DMS 273 (cell line): ENCODE measurements around the gene AFF1.
"Not testable (repeated sequence)": the region's sequence is repeated elsewhere in the genome, so short reads cannot be mapped to it uniquely, and the experiment has no call there.

Source experiments
- DNase-seq: peaks from one replicate; lab custom pipeline; 2025; ENCODE audit not compliant: unreplicated experiment; lab: John Stamatoyannopoulos, UW

Gene AFF1

DNA sequence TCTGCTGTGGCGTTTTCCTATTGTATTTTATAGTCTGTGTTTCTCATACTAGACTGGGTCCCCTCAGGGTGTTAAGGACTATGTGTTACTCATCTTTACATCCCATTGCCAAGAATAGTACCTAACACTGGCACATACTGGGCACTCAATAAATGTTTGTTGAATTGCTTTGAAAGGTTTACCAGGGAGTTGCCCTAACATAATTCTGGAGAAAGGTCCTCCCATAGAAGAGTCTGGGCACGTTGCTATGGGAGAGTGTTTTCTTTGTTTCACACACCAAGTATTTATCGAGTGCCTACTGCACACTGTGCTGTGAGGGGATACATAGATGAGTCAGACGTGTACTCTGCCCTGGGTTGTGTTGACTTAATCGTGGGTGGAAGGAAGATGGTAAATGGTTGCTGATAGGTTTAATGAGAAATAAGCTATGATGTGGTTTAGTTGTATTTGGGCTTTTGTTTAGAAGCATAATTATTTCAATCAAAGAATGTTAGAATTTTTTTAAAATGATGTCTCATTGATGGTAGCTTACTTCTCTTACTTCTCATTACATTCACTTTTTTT is 42.9 kb downstream of the AFF1 start:
- DNase-seq = no peak

GRCh38 chr4:86978709-86979108 is 43.9 kb downstream of the AFF1 start:
- DNase-seq = no peak

- no peak for DNase-seq
These were observed 45.4 kb downstream of the AFF1 start for GRCh38 chr4:86980230-86980629.

- DNase-seq = no peak
These were observed 47.0 kb downstream of the AFF1 start for GRCh38 chr4:86981789-86982188.

- DNase-seq = not testable (repeated sequence)
These were observed 51.0 kb downstream of the AFF1 start for GRCh38 chr4:86985852-86986251.

DNA sequence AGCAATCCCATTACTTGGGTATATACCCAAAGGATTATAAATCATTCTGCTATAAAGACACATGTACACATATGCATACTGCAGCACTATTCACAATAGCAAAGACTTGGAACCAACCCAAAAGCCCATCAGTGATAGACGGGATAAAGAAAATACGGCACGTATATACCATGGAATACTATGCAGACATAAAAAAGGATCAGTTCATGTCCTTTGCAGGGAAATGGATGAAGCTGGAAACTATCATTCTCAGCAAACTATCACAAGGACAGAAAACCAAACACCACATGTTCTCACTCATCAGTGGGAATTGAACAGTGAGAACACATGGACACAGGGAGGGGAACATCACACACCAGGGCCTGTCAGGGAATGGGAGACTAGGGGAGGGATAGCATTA is 54.8 kb downstream of the AFF1 start:
- DNase-seq = not testable (repeated sequence)

- no peak for DNase-seq
These were observed 55.7 kb downstream of the AFF1 start for GRCh38 chr4:86990510-86990909.

DNA sequence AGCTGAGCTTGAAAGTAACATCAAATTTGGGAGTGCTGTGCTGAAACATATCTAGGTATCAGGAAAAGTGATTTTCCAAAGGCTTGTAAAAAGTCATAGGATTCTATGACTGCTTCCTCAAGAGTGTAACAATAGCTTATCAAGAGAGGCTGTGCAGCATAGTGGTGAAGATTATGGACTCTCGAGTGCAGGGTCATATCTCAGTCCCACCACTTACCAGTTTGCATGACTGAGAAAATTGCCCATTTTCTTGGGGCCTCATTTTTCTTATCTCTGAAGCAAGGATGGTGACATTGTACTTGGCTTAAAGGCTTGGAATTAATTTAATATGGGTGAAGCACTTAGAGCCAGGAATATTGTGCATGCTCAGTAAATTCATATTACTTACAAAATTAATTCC is 57.2 kb downstream of the AFF1 start:
- no peak for DNase-seq

- DNase-seq = no peak
These were observed 59.3 kb downstream of the AFF1 start for GRCh38 chr4:86993909-86994681.

DNA sequence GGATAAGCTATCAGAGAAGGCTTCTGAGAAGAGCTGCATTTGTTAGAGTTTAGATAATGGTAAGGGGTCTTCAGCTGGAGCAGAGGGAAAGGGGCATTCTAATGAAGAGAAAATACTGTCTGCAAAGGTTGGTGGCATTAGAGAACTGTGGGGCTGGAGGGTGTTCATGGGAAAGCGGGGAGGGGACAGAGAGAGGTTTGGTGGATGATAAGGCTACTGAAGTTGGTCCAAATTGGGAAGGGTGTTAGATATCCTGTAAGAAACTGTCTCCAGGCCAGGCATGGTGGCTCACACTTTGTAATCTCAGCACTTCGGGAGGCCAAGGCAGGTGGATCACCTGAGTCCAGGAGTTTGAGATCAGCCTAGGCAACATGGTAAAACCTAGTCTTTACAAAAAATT is 59.9 kb downstream of the AFF1 start:
- DNase-seq = no peak

DNA sequence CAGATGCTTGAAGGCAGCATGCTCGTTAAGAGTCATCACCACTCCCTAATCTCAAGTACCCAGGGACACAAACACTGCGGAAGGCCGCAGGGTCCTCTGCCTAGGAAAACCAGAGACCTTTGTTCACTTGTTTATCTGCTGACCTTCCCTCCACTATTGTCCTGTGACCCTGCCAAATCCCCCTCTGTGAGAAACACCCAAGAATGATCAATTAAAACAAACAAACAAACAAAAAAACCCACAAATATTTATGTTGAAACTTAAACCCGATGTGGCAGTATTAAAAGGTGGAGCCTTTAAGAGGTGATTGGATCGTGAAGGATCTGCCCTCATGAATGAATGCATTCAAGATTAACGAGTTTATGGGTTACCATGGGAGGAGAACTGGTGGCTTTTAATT is 61.7 kb downstream of the AFF1 start:
- not testable (repeated sequence) for DNase-seq

- no peak for DNase-seq
These were observed 64.4 kb downstream of the AFF1 start for GRCh38 chr4:86999136-86999643.

GRCh38 chr4:87002682-87003043 is 67.9 kb downstream of the AFF1 start:
- no peak for DNase-seq

DNA sequence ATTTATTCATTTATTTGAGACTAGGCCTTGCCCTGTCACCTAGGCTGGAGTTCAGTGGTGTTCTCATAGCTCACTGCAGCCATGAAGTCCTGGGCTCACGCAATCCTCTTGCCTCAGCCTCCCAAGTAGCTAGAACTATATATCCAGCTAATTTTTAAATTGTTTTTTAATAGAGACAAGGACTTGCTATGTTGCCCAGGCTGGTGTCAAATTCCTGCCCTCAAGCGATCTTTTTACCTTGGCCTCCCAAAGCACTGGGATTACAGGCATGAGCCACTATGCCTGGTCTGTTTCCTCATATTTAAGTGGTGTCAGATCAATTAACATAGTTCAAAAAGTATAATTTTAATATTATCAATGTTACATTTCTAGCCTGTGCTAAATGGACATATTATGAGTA is 68.5 kb downstream of the AFF1 start:
- DNase-seq = no peak

DNA sequence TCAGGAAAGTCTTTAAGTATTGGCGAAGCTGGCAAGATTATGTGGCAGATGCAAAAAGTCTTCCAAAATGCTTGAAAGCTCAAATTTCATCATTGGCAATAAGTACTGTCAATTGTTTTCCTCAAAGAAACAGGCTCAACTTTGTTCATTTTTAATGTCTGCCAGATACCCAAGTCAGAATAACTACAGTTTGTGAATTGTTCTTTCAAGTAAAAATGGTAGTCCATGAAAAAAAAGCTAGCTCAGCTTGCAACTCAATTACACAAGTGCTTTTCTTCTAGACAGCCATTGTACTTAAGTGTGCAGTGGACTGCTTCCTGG is 70.5 kb downstream of the AFF1 start:
- DNase-seq = peak; percentile 10

GRCh38 chr4:87005690-87006425 is 71.0 kb downstream of the AFF1 start:
- no peak for DNase-seq

GRCh38 chr4:87006426-87006675 is 71.5 kb downstream of the AFF1 start:
- DNase-seq = no peak

GRCh38 chr4:87006676-87007527 is 72.1 kb downstream of the AFF1 start:
- DNase-seq = peak; percentile 95

GRCh38 chr4:87007528-87008446 is 73.0 kb downstream of the AFF1 start:
- DNase-seq = peak; percentile 67

DNA sequence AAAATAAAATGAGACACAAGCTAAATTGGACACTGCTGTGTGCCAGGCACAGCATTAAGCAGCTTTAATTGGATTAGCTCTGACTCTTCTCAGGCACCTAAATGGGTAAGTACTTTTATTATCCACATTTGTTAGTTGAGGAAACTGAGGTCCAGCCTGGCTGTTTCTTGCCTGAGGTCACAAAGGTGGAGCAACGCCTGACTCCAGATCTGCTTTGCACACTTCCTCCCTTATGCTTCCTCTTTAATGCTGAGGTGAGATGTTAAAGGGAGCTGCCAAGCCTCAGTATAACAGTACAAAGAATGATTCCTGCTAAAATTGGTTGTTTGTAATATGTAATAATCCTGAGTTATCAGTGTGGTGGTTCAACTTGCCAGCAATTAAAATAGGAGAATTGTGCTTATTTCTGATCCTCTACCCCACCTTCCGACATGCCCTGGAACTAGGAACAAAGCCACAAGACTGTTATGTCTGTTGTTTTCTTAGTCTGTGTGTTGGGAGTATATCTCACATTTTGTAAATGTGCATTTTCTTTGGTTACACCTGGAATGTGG is 74.4 kb downstream of the AFF1 start:
- no peak for DNase-seq
